K562 treated with DMSO at 1 percent for 48 hours (cell line): ENCODE data around the gene ZNF878. TPM values are rescaled to one million over a fixed set of nuclear protein-coding genes. Genes with fewer than 3 reads are reported as not detected.

ENCODE experiments used
- total RNA-seq: library from RNA; unstranded; fragments of 300-600 nt; gene quantifications from 2 replicates; pipeline ENCODE4 v1.2.3, GENCODE V29; 2022; ENCODE audit warnings: low replicate concordance; ENCODE audit errors: extremely low read depth

The ZNF878 gene
- not detected in 2 replicates for total RNA-seq

DNA sequence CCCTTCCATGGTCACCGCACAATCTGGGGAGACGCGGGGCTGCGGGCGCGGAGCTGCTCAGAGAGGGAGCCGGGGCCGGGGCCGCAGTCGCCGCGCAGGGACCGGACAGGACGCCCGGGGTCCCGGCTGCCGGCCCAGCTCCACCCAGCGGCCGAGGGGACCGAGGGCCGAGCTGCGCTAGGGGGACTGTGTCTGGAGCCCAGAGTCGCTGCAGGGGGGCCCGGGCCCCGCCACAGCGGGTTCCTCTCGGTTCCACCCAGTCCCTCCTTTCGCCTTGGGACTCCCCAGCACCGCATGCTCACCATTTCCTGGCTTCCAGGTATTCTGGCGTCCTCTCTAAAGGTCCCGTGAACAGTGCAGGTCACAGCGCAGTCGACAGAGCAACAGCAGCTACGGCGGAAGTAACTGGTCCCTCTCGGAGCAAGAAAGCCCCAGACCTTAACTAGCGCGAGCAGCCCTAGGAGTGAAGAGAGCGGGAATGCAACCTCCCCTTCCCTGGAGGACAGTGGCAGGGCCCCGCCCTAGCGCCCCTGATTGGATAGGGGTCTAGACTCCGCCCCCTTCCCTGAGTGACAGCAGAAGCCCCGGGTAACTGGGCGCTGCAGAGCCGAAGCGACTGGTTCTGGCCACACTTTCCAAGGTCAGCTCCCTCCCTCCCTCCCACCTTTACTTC lies at the start of gene ZNF878:
ZNF878 (minus strand) TSS at position 465 of the 673 bp plus-strand sequence; CDS start at position 305, 160 bp downstream.

DNA sequence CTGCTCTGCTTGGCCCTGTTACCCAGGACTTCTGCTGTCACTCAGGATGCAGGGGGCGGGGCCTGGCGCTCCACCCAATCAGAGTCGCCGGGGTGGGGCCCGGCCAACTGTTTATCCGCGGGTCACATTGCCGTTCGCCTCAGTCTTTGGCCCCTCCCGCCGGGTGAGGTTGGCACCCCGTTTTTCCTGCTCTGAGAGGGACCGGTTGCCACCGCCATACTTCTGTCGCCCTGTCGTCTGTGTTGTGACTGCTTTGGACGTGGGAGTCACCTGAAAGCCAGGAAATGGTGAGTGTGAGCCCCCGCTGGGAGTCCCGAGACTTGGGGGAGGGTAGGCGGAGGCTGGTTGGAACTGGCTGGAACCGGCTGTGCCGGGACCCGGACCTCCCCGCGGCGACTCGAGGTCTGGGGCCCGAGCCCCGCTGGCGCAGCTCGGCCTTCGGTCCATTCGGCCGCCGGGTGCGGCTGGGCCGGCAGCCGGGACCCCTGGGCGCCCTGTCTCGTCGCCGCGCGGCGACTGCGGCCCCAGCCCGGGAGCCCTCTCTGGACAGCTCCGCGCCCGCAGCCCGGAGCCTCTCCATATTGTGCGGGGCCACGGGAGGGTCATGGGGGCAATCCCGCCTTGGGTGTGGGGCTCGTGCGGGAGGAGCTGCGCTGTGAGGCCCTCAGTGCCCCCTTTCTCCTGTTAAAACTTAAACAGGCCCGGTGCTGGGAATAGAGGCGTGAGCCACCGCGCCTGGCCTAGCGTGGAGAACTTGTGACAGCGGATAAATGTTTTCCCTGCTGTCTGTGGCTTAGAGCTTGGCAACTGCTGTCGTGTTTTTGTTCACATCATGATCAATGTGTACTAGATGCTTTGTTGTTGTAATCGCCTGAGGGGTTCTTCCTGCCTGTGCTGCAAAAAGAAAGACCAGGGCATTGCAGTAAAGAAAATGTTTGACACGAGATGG lies 12.1 kb upstream of the ZNF878 start, which contains the start of gene ZNF844:
ZNF844 (plus strand) TSS at position 142 of the 949 bp plus-strand sequence; CDS start at position 285, 143 bp downstream.

DNA sequence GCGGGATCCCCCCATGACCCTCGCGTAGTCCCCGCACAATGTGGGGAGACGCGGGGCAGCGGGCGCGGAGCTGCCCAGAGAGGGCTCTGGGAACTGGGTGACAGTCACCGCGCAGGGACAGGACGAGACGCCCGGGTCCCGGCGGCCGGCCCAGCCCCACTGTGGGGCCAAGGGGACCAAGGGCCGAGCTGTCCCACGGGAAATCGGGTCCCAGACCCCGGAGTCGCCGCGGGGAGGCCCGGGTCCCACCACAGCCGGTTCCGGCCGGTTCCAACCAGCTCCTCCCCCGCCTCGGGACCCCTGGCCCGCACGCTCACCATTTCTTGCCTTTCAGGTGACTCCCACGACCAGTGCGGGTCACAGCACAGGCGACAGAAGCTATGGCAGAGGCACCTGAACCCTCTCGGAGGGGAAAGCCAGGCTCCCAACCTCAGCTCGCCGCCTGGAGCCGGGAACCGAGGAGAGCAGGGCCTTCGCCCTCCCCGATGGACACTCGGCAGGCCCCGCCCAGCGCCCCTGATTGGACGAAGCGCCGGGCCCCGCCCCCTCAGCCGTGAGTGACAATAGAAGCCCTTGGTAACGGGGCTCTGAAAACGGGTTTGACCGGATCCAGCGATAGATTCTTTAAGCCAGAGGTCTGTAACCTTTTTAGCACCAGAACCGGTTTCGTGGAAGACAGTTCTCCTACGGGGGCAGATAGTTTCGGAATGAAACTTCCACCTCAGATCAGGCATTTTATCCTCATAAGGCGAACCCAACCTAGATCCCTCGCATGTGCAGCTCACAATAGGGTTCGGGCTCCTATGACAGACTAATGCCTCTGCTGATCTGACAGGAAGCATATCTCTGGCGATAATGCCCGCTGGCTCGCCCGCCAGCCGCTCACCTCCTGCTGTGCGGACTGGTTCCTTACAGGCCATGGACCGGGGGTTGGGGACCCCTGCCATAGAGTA lies 17.3 kb downstream of the ZNF878 start, which contains the start of gene ZNF433:
ZNF433 (minus strand) TSS at position 460 of the 953 bp plus-strand sequence; CDS start at position 320, 140 bp downstream.

Other genes with a start within 250 kb of the ZNF878 start
- gene ZNF440, start 238.7 kb downstream of the ZNF878 start, total RNA-seq: not detected in 2 replicates
- gene ZNF439, start 204.2 kb downstream of the ZNF878 start, total RNA-seq: not detected in 2 replicates
- gene ZNF69, start 165.2 kb downstream of the ZNF878 start, total RNA-seq: not detected in 2 replicates
- gene ZNF700, start 127.9 kb downstream of the ZNF878 start, total RNA-seq: not detected in 2 replicates
- gene ZNF763, start 87.9 kb downstream of the ZNF878 start, total RNA-seq: not detected in 2 replicates
- not detected in 2 replicates for gene ZNF433, start 17.3 kb downstream of the ZNF878 start, total RNA-seq
- gene ZNF844, start 11.8 kb upstream of the ZNF878 start, total RNA-seq: not detected in 2 replicates
- gene ZNF20, start 87.4 kb upstream of the ZNF878 start, total RNA-seq: not detected in 2 replicates
- gene ZNF625, start 103.8 kb upstream of the ZNF878 start, total RNA-seq: not detected in 2 replicates
- gene ZNF136, start 110.1 kb upstream of the ZNF878 start, total RNA-seq: not detected in 2 replicates
- gene ZNF44, start 241.9 kb upstream of the ZNF878 start, total RNA-seq: not detected in 2 replicates